Epithelial cell of proximal tubule (primary cell): ENCODE results near the gene STARD3NL. TPM values are rescaled to one million over a fixed set of nuclear protein-coding genes. Genes with fewer than 3 reads are reported as not detected.
A peak's percentile ranks its signal among the peaks of the same experiment; 100 is the strongest.

ENCODE experiments used
- DNase-seq: peaks from one replicate; pipeline ENCODE4 v3.0.0-alpha.2; 2011; ENCODE audit warnings: low read depth
- H3K4me3 ChIP-seq: 2 replicates; pipeline ENCODE4 v1.5.1; 2011; ENCODE audit warnings: low read depth, mild to moderate bottlenecking, low read length
- CTCF ChIP-seq: conservative IDR thresholded peaks from 2 replicates; pipeline ENCODE4 v1.5.1; 2012; ENCODE audit warnings: low read depth, mild to moderate bottlenecking, low read length
- total RNA-seq: library from RNA; depleted of rRNA; stranded (reverse); fragments of >200 nt; gene quantifications from 2 replicates; pipeline ENCODE4 v1.2.3, GENCODE V29; 2015

STARD3NL gene
- total RNA-seq, 1 donor from 2014 or later: 51.8 TPM

- H3K4me3 ChIP-seq: no peak overlapping the region
- no peak for TF ChIP-seq CTCF
- no peak for DNase-seq
Observed at GRCh38 chr7:38220452-38220851, 42.4 kb downstream of the STARD3NL start.

GRCh38 chr7:38222481-38223096, 44.5 kb downstream of the STARD3NL start:
- peak; percentile 92 for TF ChIP-seq CTCF
- DNase-seq: no peak
- H3K4me3 ChIP-seq: no peak overlapping the region

- H3K4me3 ChIP-seq: no peak overlapping the region
- TF ChIP-seq CTCF: no peak
- DNase-seq: no peak
Observed at GRCh38 chr7:38223306-38223705, 45.3 kb downstream of the STARD3NL start.

GRCh38 chr7:38224392-38224791, 46.3 kb downstream of the STARD3NL start:
- no peak overlapping the region for H3K4me3 ChIP-seq
- TF ChIP-seq CTCF: no peak
- no peak for DNase-seq

GRCh38 chr7:38229386-38229785, 51.3 kb downstream of the STARD3NL start:
- DNase-seq: no peak
- no peak overlapping the region for H3K4me3 ChIP-seq
- no peak for TF ChIP-seq CTCF

GRCh38 chr7:38229884-38230642, 52.0 kb downstream of the STARD3NL start:
- no peak for DNase-seq
- H3K4me3 ChIP-seq: no peak overlapping the region
- no peak for TF ChIP-seq CTCF
